Activated CD4-positive, CD25-positive, alpha-beta regulatory T cell (primary cell): ENCODE data around the gene MYEOV.

Source experiments
- DNase-seq, 4 experiments: peaks; one replicate each; lab custom pipeline; 2025; lab: John Stamatoyannopoulos, UW

Gene MYEOV

GRCh38 chr11:69342588-69343330 is 48.8 kb downstream of the MYEOV start:
- no peak for DNase-seq

DNA sequence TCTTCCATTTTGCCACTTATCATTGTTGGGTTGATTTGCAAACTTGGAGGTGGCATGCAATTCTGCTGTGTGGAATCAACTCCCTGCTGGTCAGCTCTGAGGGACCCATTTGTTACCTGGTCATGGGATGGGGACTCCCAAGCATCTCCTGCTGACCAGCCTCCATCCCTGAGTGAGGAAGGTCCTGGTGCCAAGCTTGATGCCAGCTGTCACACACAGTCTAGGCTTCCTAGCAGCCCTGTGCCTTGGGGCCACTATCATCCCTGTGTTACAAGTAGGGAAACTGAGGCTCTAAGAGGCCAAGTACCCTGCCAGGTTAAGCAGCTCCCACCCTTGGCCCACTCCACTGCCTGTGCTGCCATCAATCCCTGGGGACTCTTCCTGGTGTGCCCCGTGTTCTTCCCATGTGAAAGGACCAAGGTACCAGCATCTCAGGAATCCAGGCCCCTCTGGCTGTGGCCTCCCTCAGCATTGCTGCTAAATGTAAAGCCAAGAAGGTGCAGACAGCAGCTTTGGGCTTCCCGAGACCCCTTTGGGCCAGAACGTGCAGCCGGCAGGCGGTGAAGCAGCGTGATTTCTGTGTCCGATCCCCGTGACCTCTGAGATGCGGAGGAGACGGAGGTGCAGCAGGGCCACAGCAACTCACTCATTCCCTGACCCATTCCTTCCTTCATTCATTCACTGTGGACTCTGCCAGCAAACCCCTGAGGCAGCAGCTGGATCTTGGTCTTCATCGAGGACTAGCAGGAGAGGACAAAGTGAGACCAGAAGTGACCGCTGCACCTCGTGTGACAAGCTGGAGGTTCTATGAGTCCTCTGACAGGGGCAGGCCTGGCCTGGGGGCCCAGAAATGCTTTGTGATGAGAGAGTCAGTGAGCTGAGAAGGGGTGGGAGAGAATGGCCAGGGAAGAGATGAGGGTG is 49.7 kb downstream of the MYEOV start:
- DNase-seq, result no peak

GRCh38 chr11:69344570-69345145 is 50.7 kb downstream of the MYEOV start:
- DNase-seq, result no peak
